HG03175 (cell line): Measurements from ENCODE around the gene RXFP4.
"Not testable (repeated sequence)": the region's sequence is repeated elsewhere in the genome, so short reads cannot be mapped to it uniquely, and the experiment has no call there.

Source experiments
- ATAC-seq: cut with Tn5 transposase; IDR thresholded peaks from one replicate; pipeline ENCODE4 v1.9.1; 2021; ENCODE audit warnings: mild to moderate bottlenecking, moderate library complexity; ENCODE audit not compliant: unreplicated experiment

RXFP4 gene

GRCh38 chr1:155940993-155941844 lies at the start of gene RXFP4:
Gene RXFP4 (plus strand): TSS chr1:155941638. CDS start chr1:155941710, 72 bp downstream.
- no peak for ATAC-seq

- ATAC-seq = no peak
These were observed 48.6 kb upstream of the RXFP4 start for GRCh38 chr1:155892796-155893195.

- no peak for ATAC-seq
These were observed 47.9 kb upstream of the RXFP4 start for GRCh38 chr1:155893389-155894142.

- not testable (repeated sequence) for ATAC-seq
These were observed 45.8 kb upstream of the RXFP4 start for GRCh38 chr1:155895617-155896016.

GRCh38 chr1:155896476-155896875 lies 45.0 kb upstream of the RXFP4 start:
- not testable (repeated sequence) for ATAC-seq

- no peak for ATAC-seq
These were observed 43.7 kb upstream of the RXFP4 start for GRCh38 chr1:155897746-155898145.

GRCh38 chr1:155898888-155899287 lies 42.5 kb upstream of the RXFP4 start:
- ATAC-seq = no peak

- no peak for ATAC-seq
These were observed 41.8 kb upstream of the RXFP4 start for GRCh38 chr1:155899683-155900082.

GRCh38 chr1:155900161-155900560 lies 41.3 kb upstream of the RXFP4 start:
- ATAC-seq = no peak

GRCh38 chr1:155904261-155904660 lies 37.2 kb upstream of the RXFP4 start:
- ATAC-seq = no peak

- ATAC-seq = no peak
These were observed 31.5 kb upstream of the RXFP4 start for GRCh38 chr1:155909894-155910293.

GRCh38 chr1:155910621-155911121 lies 30.8 kb upstream of the RXFP4 start:
- ATAC-seq = no peak

- ATAC-seq = peak; percentile 86
These were observed 30.0 kb upstream of the RXFP4 start, which contains the start of gene RIT1 for GRCh38 chr1:155911156-155912055. Gene RIT1 (minus strand): TSS chr1:155911349. CDS start chr1:155910761, 588 bp downstream.

GRCh38 chr1:155912056-155912536 lies 29.3 kb upstream of the RXFP4 start:
- no peak for ATAC-seq

- no peak for ATAC-seq
These were observed 27.3 kb upstream of the RXFP4 start for GRCh38 chr1:155913969-155914757.

- ATAC-seq = no peak
These were observed 22.8 kb upstream of the RXFP4 start for GRCh38 chr1:155918660-155919059.

- no peak for ATAC-seq
These were observed 21.6 kb upstream of the RXFP4 start for GRCh38 chr1:155919801-155920200.

GRCh38 chr1:155920717-155921116 lies 20.7 kb upstream of the RXFP4 start:
- ATAC-seq = no peak

- ATAC-seq = no peak
These were observed 15.9 kb upstream of the RXFP4 start for GRCh38 chr1:155925506-155925905.

GRCh38 chr1:155929057-155929456 lies 12.4 kb upstream of the RXFP4 start:
- ATAC-seq = no peak
